ENCODE measurements around the gene DHRS3.

Gene DHRS3

GRCh38 chr1:12618965-12619791 is 1.2 kb upstream of the DHRS3 start:
- H3K27me3 ChIP-seq, result peaks cover 79% of the 10 kb centered on the region
- peaks cover 39 to 43% of the 10 kb centered on the region in 2 experiments for H3K4me1 ChIP-seq (ENCODE audit: control insufficient read depth in 1 of 2, insufficient read depth in 1 of 2, low read depth in 1 of 2, low read length in 1 of 2)
- H3K27ac ChIP-seq, result no peak overlapping the region
- no peaks in the 10 kb centered on the region for H3K36me3 ChIP-seq
- peak overlapping the region in 1 of 2 experiments; percentile 10 for H3K4me3 ChIP-seq (ENCODE audit: low read depth in 1 of 2, low read length in 1 of 2)
- H3K9me3 ChIP-seq, result no peaks in the 10 kb centered on the region
- TF ChIP-seq CTCF (IDR thresholded peaks at IDR 0.05), result no peak

- Histone ChIP-seq H3K4me3 (ENCODE audit: low read depth in 1 of 2, low read length in 1 of 2) (peak overlapping the region; percentile 41 to 50), H3K27ac (no peak overlapping the region), H3K36me3 (no peaks in the 10 kb centered on the region), H3K27me3 (peaks cover 84% of the 10 kb centered on the region), H3K9me3 (no peaks in the 10 kb centered on the region), H3K4me1 (ENCODE audit: control insufficient read depth in 1 of 2, insufficient read depth in 1 of 2, low read depth in 1 of 2, low read length in 1 of 2) (peaks cover 39 to 43% of the 10 kb centered on the region in 2 experiments)
- no peak for TF ChIP-seq CTCF (IDR thresholded peaks at IDR 0.05)
Measured at GRCh38 chr1:12618661-12618964, 603 bp upstream of the DHRS3 start.

- H3K4me1 ChIP-seq (ENCODE audit: control insufficient read depth in 1 of 2, insufficient read depth in 1 of 2, low read depth in 1 of 2, low read length in 1 of 2), result peaks cover 39 to 43% of the 10 kb centered on the region in 2 experiments
- no peak overlapping the region for H3K27ac ChIP-seq
- no peaks in the 10 kb centered on the region for H3K9me3 ChIP-seq
- no peak for TF ChIP-seq CTCF (IDR thresholded peaks at IDR 0.05)
- peaks cover 84% of the 10 kb centered on the region for H3K27me3 ChIP-seq
- no peaks in the 10 kb centered on the region for H3K36me3 ChIP-seq
- peak overlapping the region; percentile 41 to 50 for H3K4me3 ChIP-seq (ENCODE audit: low read depth in 1 of 2, low read length in 1 of 2)
Measured at GRCh38 chr1:12617511-12617900, 504 bp downstream of the DHRS3 start.

GRCh38 chr1:12616709-12617373 is 1.2 kb downstream of the DHRS3 start:
- no peaks in the 10 kb centered on the region for H3K36me3 ChIP-seq
- no peaks in the 10 kb centered on the region for H3K9me3 ChIP-seq
- H3K4me3 ChIP-seq (ENCODE audit: low read depth in 1 of 2, low read length in 1 of 2), result peak overlapping the region in 1 of 2 experiments; percentile 5
- peaks cover 39 to 43% of the 10 kb centered on the region in 2 experiments for H3K4me1 ChIP-seq (ENCODE audit: control insufficient read depth in 1 of 2, insufficient read depth in 1 of 2, low read depth in 1 of 2, low read length in 1 of 2)
- H3K27ac ChIP-seq, result no peak overlapping the region
- H3K27me3 ChIP-seq, result peaks cover 85% of the 10 kb centered on the region
- no peak for TF ChIP-seq CTCF (IDR thresholded peaks at IDR 0.05)

GRCh38 chr1:12615865-12616708 is 1.9 kb downstream of the DHRS3 start:
- Histone ChIP-seq H3K9me3 (no peaks in the 10 kb centered on the region), H3K27me3 (peaks cover 79% of the 10 kb centered on the region), H3K4me3 (ENCODE audit: low read depth in 1 of 2, low read length in 1 of 2) (no peak overlapping the region), H3K4me1 (ENCODE audit: control insufficient read depth in 1 of 2, insufficient read depth in 1 of 2, low read depth in 1 of 2, low read length in 1 of 2) (peaks cover 39 to 43% of the 10 kb centered on the region in 2 experiments), H3K27ac (no peak overlapping the region), H3K36me3 (no peaks in the 10 kb centered on the region)
- TF ChIP-seq CTCF (IDR thresholded peaks at IDR 0.05), result no peak

All from neutrophil (primary cell).